ENCODE results near the gene SPOCK1. TPM values are rescaled to one million over a fixed set of nuclear protein-coding genes. Genes with fewer than 3 reads are reported as not detected.

The SPOCK1 gene
- total and polyA plus RNA-seq, 4 donors = 0.07 to 0.18 (median 0.17) TPM; not detected in 1

DNA sequence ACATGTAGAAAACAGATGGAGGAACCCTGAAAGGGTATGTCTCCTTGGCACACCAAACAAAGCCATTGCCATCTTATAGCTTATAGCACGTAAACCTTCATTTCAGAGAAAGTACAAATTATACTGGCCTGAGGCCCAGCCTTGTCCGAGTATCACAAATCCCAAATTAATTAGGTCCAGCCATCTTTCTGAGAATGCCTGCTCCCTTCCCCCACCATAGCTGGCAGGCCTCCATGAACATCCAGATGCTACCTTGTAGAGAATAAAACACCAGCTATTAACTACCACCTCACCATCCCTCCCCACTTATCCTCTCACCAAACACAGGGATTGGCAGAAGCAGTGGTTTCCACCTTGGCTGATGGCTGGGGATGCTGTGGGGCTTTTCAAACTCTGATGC lies 224.0 kb downstream of the SPOCK1 start (continued):
- TF ChIP-seq, protein P1, sequence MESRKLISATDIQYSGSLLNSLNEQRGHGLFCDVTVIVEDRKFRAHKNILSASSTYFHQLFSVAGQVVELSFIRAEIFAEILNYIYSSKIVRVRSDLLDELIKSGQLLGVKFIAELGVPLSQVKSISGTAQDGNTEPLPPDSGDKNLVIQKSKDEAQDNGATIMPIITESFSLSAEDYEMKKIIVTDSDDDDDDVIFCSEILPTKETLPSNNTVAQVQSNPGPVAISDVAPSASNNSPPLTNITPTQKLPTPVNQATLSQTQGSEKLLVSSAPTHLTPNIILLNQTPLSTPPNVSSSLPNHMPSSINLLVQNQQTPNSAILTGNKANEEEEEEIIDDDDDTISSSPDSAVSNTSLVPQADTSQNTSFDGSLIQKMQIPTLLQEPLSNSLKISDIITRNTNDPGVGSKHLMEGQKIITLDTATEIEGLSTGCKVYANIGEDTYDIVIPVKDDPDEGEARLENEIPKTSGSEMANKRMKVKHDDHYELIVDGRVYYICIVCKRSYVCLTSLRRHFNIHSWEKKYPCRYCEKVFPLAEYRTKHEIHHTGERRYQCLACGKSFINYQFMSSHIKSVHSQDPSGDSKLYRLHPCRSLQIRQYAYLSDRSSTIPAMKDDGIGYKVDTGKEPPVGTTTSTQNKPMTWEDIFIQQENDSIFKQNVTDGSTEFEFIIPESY (IDR thresholded peaks at IDR 0.05) = no peak
- TF ChIP-seq YY1 (IDR thresholded peaks at IDR 0.05) = no peak
- no peak for TF ChIP-seq EGR1 (IDR thresholded peaks at IDR 0.05; ENCODE audit: low read depth in 2 of 2)

DNA sequence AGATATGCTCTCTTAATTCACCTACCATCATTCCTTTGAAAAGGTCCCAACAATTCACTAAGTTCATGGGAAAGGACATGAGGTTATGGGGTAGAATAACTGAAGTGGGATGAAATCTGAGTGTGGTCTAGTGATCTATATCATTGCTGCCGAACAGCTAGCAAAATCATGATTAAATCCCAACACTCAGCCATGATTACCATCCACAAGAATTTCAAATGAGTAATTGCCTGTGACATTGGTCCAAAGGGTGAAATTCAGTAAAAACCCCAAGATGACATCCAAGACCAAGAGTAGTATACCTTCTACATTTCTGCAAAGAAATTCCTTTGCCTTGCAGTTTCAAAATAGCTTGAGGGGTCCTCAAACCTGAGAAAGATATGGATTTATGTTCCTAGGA lies 225.6 kb downstream of the SPOCK1 start:
- WGBS = 77% methylated on average over 1 of the region's 1 CpG
- TF ChIP-seq JUND (IDR thresholded peaks at IDR 0.05) = no peak
- TF ChIP-seq FOXA2 (IDR thresholded peaks at IDR 0.05) = no peak
- no peak for TF ChIP-seq RXRA (IDR thresholded peaks at IDR 0.05)
- TF ChIP-seq FOXA1 (IDR thresholded peaks at IDR 0.05) = no peak
- TF ChIP-seq, protein P1 (IDR thresholded peaks at IDR 0.05) = no peak
- TF ChIP-seq GABPA (IDR thresholded peaks at IDR 0.05 in 1 of 2, conservative IDR thresholded peaks at IDR 0.05 in 1 of 2) = no peak
- TF ChIP-seq HNF4A (conservative IDR thresholded peaks at IDR 0.05) = no peak
- TF ChIP-seq, protein P2, sequence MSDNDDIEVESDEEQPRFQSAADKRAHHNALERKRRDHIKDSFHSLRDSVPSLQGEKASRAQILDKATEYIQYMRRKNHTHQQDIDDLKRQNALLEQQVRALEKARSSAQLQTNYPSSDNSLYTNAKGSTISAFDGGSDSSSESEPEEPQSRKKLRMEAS (IDR thresholded peaks at IDR 0.05) = no peak
- TF ChIP-seq SP1 (IDR thresholded peaks at IDR 0.05) = no peak
- no peak for TF ChIP-seq RAD21 (IDR thresholded peaks at IDR 0.05)
- TF ChIP-seq HNF4G (IDR thresholded peaks at IDR 0.05) = no peak
- TF ChIP-seq, protein P3, sequence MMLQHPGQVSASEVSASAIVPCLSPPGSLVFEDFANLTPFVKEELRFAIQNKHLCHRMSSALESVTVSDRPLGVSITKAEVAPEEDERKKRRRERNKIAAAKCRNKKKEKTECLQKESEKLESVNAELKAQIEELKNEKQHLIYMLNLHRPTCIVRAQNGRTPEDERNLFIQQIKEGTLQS (IDR thresholded peaks at IDR 0.05) = no peak
- TF ChIP-seq EGR1 (IDR thresholded peaks at IDR 0.05; ENCODE audit: low read depth in 2 of 2) = no peak
- no peak for TF ChIP-seq YY1 (IDR thresholded peaks at IDR 0.05)
- no peak for TF ChIP-seq NR2F2 (IDR thresholded peaks at IDR 0.05)
- TF ChIP-seq, protein P4, sequence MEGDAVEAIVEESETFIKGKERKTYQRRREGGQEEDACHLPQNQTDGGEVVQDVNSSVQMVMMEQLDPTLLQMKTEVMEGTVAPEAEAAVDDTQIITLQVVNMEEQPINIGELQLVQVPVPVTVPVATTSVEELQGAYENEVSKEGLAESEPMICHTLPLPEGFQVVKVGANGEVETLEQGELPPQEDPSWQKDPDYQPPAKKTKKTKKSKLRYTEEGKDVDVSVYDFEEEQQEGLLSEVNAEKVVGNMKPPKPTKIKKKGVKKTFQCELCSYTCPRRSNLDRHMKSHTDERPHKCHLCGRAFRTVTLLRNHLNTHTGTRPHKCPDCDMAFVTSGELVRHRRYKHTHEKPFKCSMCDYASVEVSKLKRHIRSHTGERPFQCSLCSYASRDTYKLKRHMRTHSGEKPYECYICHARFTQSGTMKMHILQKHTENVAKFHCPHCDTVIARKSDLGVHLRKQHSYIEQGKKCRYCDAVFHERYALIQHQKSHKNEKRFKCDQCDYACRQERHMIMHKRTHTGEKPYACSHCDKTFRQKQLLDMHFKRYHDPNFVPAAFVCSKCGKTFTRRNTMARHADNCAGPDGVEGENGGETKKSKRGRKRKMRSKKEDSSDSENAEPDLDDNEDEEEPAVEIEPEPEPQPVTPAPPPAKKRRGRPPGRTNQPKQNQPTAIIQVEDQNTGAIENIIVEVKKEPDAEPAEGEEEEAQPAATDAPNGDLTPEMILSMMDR (IDR thresholded peaks at IDR 0.05; ENCODE audit: low read depth, low read length, missing input control) = no peak
- TF ChIP-seq, protein P5, sequence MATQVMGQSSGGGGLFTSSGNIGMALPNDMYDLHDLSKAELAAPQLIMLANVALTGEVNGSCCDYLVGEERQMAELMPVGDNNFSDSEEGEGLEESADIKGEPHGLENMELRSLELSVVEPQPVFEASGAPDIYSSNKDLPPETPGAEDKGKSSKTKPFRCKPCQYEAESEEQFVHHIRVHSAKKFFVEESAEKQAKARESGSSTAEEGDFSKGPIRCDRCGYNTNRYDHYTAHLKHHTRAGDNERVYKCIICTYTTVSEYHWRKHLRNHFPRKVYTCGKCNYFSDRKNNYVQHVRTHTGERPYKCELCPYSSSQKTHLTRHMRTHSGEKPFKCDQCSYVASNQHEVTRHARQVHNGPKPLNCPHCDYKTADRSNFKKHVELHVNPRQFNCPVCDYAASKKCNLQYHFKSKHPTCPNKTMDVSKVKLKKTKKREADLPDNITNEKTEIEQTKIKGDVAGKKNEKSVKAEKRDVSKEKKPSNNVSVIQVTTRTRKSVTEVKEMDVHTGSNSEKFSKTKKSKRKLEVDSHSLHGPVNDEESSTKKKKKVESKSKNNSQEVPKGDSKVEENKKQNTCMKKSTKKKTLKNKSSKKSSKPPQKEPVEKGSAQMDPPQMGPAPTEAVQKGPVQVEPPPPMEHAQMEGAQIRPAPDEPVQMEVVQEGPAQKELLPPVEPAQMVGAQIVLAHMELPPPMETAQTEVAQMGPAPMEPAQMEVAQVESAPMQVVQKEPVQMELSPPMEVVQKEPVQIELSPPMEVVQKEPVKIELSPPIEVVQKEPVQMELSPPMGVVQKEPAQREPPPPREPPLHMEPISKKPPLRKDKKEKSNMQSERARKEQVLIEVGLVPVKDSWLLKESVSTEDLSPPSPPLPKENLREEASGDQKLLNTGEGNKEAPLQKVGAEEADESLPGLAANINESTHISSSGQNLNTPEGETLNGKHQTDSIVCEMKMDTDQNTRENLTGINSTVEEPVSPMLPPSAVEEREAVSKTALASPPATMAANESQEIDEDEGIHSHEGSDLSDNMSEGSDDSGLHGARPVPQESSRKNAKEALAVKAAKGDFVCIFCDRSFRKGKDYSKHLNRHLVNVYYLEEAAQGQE (IDR thresholded peaks at IDR 0.05) = no peak
- no peak for TF ChIP-seq TAF1 (conservative IDR thresholded peaks at IDR 0.05)
- H3K36me3 ChIP-seq (ENCODE audit: control insufficient read depth in 4 of 4, insufficient read depth in 3 of 4, low read depth in 1 of 4, low read length in 3 of 4) = no peaks in the 10 kb centered on the region
- no peak overlapping the region for H3K9ac ChIP-seq (ENCODE audit: low read depth in 1 of 2, low read length in 2 of 2)
- H3K4me1 ChIP-seq (ENCODE audit: control insufficient read depth in 4 of 4, insufficient read depth in 4 of 4, low read length in 3 of 4) = no peaks in the 10 kb centered on the region
- H3K9me3 ChIP-seq (ENCODE audit: control insufficient read depth in 4 of 4, low read length in 3 of 4) = no peaks in the 10 kb centered on the region
- no peaks in the 10 kb centered on the region for H3K27me3 ChIP-seq (ENCODE audit: control insufficient read depth in 4 of 4, insufficient read depth in 4 of 4, low read length in 3 of 4)
- DNase-seq (ENCODE audit: low spot score) = no peak
- H3K4me3 ChIP-seq (ENCODE audit: low read depth in 1 of 3, low read length in 3 of 3) = no peak overlapping the region
- no peak overlapping the region for H3K27ac ChIP-seq (ENCODE audit: low read depth in 1 of 2, low read length in 2 of 2)
